ENCODE measurements around the gene C9orf72.

Gene C9orf72

DNA sequence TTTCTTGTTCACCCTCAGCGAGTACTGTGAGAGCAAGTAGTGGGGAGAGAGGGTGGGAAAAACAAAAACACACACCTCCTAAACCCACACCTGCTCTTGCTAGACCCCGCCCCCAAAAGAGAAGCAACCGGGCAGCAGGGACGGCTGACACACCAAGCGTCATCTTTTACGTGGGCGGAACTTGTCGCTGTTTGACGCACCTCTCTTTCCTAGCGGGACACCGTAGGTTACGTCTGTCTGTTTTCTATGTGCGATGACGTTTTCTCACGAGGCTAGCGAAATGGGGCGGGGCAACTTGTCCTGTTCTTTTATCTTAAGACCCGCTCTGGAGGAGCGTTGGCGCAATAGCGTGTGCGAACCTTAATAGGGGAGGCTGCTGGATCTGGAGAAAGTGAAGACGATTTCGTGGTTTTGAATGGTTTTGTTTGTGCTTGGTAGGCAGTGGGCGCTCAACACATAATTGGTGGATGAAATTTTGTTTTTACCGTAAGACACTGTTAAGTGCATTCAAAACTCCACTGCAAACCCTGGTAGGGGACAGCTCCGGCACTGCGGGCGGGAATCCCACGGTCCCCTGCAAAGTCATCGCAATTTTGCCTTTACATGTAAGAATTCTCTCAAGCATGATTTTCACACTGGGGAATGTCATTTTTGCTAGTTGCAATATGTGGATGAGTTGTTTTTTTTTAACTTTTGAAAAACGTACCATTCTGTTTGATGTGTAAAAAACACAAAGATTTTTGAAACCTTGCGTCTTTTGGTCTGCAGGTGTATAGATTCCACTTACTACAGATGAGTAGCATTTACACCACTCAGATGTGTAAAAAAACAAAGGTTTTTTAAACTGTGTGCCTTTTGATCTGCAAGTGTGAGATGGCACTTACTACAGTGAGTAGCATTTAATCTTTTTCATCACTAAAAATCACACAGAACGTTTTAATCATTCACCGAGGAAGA lies 631 bp upstream of the C9orf72 start:
- DNase-seq: peak; percentile 92

DNA sequence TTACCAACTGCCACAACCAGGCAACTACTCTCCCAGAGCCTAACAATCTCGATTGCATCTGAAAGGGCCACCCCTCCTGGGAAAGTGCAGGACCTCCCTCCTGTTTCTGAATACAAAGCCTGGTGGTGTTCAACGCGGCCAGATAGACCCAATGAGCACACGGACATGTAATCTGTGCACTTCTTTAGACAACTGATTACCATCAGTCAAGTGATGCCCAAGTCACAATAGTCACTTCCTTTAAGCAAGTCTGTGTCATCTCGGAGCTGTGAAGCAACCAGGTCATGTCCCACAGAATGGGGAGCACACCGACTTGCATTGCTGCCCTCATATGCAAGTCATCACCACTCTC lies 739 bp downstream of the C9orf72 start:
- DNase-seq: peak; percentile 31

DNA sequence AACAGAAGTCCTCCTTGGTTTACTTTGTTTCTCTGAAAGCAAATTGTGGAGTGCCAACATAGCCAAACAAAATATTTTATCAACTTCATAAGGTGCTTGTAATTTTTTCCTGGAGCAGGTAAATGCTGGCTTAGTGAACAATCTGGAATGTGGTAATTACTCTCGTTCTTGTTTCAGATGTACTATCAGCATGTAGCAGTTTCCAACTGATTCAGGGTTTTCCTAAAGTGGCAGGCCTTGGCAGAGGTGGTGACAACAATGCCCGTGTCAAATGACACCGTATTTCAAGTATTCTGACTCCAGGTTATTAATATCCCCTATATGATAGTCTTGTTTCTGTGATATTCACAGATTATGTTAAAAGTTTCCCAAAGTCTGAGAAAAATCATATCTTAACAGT lies 1.2 kb downstream of the C9orf72 start:
- DNase-seq: no peak

DNA sequence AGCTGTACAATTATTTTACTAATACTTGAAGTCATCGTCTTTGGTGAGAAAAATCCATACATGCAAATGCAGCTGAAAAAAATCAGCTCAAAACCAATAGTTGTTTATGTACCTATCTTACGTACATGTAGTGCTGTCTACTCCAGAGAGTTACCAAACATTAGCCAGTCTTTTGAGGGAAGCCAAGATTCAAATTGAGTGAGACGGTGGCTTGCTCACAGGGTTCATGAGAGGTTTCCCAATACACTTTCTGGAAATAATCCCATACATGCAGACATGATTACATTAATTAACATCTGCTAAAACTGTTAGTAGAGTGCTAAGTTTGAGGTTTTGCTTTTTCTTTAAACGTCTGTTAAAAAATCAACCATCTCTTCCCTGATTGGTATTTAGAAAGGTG lies 2.3 kb downstream of the C9orf72 start:
- no peak for DNase-seq

DNA sequence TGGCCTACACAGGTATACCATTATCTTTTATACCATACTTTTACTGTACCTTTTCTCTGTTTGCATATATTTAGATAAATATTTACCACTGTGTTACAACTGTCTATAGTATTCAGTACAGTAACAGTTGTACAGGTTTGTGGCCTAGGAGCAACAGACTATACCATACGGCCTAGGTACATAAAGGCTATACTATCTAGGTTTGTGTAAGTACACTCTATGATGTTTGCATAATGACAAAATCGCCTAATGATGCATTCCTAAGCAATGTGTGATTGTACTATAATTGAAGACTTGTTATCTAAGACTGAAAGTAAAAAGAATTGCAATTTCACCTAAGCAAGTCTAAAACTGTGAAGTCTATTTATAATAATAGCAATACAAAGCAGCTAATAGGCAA lies 3.9 kb downstream of the C9orf72 start:
- DNase-seq: no peak

DNA sequence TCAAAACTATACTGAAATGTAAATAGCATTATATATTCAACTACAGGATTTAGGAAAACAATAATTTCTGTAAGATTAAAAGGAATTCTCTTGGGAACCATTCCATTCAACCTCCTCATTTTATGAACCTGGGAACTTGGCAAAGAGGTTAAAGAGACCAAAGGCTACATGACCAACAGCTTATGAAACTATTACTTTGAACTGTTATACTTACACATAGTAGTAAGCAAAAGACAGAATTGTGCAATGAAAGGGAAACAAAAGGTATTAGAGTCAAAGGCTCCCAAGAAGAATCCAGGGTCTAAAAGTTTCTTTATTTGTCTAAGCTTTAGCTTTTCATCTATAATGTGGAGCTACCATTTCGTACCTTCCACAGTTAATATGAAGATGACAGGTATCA lies 7.2 kb downstream of the C9orf72 start:
- DNase-seq: no peak

DNA sequence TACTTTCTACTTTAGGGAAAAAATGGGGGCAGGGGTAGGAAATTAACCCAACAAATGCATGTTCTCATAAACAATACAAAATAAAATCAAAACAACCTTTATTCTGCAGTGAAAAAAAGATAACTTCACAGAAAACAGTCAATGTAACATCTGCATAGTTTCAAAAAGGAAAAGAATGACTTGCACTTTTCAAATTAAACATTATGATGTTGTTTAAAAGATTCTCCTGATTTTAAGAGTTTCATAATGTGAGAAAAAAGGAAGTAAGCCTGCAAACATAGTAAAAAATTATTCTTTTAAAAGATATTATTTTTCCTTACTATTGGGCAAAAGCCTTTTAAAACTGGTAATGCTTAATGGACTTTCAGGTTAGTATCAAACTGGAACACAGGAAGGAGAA lies 7.6 kb downstream of the C9orf72 start:
- DNase-seq: no peak

DNA sequence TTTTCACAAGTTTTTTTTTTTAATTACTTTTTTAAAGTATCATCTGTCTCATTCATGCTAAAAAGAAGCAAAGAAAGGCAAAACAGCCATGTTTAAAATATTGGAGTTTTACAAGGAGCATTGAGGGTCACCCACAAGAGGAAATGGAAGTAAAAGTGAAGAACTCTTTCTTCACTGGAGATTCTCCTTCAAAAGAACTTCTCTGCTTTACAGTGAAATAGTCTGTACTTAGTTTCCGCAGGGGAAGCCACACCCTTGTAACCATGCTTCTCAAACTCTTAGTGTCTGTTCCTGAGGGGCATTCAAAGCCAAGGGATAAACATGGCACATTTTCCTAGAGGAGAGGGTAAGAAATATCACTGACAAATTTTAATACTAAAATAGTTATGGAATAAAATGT lies 8.6 kb downstream of the C9orf72 start:
- DNase-seq: no peak

DNA sequence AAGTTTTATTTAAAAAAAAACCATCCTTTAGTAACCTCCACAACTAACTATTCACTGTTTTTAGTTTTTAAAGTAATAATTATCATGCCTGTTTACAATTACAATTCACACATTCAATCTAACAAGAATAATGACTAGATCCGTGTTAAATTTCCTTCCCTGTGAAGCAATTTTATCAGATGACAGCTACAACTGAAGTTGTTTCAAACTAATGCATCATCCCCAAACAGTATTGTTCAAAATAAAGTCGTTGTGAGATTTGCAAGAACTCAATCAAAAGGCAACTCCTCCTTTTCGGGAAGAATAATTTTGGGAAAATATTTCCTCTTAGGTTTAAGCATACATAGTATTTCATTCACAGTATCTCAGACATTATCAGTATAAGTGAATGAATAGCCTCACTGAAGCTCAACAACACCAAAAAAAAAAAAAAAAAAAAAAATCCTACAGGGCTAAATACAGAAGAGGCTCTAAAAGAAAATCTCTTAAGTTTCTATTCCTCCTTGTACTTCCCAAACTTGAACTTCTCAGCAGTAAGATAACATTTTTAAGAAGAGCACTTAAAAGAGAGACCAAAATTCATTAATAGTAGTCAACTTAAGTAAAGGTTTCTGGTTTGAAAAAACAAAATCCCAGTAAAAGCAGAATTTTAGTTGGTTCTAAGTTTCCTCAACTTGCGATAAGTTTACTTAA lies 9.4 kb downstream of the C9orf72 start:
- DNase-seq: no peak

DNA sequence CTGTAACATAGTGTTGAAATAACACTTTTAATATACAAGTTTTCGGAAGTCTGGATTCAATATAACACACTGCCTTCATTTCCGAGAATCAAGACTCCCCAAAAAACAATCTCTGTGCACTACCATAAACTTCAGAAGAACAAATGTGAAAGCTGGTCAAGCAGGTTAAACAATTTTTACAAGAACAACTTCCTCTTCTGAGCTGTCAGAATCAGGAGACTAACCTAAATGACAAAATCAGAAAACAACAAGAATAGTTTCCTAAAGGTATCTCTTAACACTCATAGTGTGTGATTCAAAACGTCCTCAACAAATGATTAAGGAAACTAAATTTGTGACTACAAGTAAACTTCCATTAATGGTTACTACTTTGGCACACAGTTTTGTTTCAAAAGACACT lies 11.6 kb downstream of the C9orf72 start:
- DNase-seq: no peak

DNA sequence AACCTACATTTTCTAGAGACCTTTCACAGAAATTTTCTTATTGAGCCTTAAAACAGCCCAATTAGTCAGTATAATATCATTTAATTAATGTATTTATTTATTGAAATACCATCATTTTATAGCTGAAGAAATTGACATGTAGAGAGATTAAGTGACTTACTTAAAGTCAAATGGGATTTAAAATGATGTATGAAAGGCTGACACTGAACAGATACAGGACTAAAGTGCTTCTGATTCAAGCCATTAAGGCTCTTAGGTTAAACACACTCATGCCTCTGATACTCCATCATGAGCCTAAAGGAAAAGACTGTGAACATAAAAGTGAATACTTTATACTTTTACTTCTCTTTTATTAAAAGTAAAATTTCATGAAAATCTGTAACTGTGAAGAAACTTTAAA lies 12.8 kb downstream of the C9orf72 start:
- DNase-seq: no peak

DNA sequence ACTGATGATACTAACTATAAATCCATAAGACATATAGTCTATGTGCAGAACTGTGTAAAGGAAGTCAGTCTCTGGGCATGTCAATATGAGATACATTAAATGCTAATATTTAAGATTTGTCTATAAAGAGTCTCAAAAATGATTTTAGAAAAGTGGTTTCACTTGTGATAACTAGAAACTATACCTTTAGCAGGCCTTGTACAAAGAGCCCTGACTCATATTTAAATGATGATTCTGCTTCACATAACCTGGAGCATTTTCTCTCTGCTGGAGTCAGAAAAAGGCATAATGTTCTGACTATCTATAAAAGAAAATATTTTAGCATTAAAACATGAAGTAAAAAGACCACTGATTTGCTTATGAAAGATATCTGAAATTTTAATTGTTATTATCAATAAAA lies 15.0 kb downstream of the C9orf72 start:
- DNase-seq: no peak

DNA sequence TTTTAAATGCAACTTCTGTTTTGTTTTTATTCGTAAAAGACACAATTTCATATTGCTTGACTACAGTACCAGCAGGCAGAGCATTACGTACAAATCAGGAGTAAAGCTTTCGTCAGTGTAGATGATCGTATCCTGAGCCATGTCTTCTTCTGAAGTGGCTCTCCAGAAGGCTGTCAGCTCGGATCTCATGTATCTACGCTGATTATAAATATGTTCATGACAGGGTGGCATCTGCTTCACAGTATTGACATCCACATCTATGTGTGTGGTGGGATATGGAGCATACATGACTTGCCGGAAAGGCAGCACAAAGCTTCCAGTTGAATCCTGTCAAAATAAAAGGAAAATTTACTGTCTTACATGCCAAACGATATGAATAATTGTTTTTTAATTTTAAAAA lies 16.8 kb downstream of the C9orf72 start:
- DNase-seq: no peak

DNA sequence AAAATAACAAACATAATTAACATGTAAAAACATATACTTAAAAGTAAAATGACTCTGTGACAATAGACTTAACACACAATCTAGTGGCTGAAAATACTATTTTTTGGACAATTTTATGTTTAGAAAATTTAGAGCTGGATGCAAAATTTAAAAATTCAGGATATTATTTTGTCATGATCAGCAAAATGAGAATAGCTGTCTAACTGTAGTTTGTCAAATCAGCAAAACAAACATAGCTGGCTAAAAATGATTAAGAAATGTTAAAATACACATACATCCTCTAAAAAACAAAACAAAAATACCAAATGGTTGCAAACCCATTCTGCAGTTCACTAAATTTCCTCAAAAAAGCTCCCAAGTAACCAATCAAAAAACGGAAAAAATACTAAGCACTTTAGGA lies 18.6 kb downstream of the C9orf72 start:
- DNase-seq: no peak

DNA sequence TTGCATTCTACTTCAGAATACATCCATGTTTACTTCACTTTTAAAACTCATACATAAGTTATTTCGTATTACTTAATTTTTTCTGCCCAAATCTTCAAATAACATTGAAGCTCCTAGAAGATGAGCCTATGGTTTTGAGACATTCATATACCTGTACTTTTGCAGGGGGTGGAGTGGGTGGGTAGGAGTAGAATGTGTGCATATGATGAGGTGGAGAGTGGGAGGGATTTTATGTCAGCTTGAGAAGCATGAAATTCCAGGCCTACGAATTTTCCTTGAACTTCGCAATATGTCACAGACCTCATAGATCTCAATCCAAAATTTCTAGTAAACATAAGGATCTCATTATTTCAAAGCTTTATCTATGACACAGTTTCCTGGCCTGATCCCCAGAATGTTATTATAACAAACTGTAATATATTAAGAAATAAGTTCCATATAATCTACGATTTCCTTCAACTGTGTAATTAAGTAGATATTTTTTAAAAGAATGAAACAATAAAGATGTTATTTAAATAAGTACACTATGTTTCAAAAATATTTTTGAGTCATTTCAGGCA lies 24.0 kb downstream of the C9orf72 start:
- no peak for DNase-seq

DNA sequence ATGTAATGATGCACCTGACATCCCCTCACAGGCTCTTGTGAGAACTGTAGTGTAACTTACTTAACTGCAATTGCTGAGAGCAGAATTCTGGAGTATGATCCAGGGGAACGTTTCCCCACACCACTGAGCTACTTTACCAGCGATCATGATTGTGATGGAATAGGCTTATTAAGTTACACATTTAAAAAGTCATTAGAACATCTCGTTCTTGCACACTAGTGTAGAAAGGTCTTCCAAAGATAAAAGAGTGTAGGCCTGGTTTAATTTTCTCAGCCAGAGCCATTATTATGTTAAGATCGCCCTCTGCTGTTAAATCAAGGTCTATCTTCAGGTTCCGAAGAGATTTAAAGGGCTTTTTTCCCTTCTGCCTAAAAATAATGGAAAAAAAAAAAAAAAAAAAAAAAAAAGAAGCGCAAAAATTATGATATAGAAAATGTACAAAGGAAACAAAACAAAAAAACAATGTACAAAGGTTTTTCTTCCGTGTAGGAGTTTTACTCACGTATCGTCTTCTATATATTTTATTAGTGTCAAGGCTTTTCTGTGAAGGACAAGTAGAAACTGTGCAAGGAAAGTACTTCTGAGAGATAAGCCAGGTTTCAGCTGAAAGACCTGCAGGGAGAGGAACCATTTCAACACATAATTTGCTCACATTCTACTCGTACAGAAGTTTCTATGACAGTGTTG lies 25.1 kb downstream of the C9orf72 start:
- DNase-seq: no peak

DNA sequence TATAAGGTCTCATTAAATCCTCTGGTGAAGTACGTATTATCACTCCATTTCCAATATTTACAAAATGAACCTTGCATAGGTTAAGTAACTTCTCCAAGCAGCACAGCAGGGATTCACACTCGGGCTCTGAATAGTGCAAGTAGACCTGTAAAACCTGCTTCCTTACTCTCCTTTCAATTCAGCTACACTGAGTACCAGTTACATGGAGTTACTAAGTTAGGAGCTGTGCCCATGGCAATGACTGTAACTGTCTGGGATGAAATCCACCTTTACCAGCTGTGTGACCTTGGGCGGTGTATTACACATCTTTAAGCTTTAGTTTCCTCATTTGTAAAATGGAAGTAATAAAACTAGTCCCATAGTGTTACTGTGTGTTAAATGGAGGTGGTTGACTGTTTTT lies 27.8 kb downstream of the C9orf72 start:
- no peak for DNase-seq

DNA sequence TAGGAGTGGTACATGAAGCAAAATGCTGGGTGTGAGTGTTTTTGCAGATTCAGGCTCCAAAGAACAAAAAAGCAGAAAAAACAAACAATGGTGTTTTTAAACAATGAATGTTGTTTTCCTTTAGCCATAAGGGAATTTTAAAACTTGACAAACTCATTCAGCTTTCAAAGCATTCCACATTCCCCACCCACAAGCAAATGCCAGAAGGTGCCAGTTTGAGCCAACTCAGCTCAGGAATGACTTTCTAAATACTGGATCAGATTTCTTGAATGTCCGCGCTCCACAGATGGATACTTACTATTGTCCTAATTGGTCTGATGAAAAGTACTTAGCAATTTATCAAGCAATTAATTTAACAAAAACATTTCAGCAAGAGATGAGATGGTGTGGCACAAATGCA lies 30.8 kb downstream of the C9orf72 start:
- DNase-seq: no peak

DNA sequence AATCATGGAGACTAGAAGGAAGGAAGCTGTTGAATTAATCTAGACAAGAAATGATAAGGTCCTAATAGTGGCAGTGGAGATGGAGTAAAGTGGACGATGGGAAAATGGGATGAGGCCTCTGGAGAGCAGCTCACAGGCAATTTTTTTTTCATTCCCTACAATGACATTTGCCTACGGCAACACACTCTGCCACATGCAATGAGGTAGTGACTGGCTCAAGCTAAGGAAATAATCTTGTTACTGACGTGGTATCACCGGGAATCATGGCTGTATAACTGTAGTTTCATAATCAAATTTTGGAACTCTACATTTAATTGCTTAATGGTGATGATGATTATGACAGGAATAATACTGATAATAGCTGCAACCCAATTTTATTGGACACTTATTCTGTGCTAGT lies 31.5 kb downstream of the C9orf72 start:
- no peak for DNase-seq

DNA sequence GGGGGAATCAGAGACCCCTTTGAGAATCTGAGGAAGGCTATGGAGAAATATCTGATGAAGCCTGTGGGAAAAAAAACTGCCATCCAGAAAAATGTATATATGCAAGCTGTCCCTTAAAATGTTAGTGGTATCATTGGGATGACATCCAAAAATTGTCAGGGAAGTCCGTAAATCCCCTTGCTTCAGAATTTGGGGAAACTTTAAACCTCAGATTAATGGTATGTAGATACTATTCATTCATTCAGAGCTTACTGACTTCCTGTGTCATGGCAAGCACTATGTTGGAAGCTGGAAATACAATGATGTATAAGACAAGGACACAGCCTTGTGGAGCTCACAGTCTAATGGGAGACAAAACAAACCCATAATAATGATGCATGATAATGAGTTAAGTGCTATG lies 32.8 kb downstream of the C9orf72 start:
- no peak for DNase-seq

DNA sequence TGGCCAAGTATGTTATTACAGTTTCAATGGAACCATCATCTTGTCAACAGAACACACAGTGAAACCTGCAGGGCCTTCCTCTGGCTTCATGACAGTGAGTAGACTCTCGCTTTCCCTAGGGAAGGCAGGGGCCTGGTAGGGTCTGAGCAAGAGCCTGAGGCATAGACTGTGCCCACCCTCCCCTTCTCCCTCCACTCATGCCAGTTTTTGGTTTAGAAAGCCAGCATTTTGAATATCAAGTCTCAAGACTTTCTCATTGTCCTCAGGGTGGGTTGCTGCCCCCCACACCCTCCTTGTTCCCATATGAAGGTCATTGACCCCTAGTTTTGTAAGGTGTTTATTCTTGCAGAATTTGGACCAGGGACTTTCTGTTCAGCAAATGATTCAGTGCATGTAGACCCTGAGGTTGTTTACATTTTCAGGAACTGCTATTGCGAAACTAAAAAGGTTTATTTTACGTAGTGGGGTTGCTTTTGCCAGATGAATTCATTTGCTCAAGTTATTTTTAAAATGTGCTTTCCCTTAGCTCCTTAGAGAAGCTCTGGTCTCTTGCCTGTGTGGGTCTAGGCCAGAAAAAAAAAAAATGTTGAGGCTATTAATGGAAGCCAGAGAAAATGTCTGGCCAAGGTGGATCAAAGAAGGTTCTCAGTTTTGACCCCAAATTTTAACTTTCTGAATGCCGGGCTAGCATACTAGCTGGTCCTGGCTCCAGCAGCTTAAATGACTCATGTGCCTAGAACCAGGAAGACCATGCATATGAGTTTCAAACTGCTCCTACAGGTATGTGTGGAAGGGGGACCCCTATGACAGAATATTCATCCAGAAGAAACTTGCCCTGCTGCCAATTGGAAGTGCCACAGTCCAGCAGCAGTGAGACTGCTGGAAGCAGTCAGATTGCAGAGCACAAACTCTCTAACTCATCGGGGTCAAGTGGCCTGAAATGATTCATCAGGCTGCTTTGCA lies 33.5 kb downstream of the C9orf72 start:
- DNase-seq: no peak

DNA sequence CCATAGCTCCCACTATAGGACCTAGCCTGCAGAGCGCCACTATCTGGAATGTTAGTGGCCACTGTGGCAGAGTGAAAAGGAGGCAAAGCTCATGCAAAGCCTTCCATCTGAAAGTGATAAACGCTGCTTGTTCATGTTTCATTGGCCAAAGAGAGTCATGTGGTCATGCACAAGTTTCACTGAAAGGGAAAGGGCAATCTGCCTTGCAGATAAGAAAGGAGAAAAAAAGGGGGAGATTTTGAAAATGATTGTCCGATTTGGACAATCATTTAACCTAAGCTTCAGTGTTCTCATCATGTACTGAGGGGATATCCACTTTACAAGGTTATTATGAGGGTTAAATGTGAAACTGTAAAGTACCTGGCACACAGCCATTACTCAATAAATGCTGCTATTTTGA lies 34.6 kb downstream of the C9orf72 start:
- DNase-seq: no peak
